GM21825 (cell line): ENCODE results near the gene MTREX.

ENCODE experiments used
- ATAC-seq: cut with Tn5 transposase; IDR thresholded peaks from one replicate; pipeline ENCODE4 v1.9.1; 2021; ENCODE audit warnings: mild to moderate bottlenecking, moderate library complexity; ENCODE audit not compliant: unreplicated experiment

Gene MTREX

DNA sequence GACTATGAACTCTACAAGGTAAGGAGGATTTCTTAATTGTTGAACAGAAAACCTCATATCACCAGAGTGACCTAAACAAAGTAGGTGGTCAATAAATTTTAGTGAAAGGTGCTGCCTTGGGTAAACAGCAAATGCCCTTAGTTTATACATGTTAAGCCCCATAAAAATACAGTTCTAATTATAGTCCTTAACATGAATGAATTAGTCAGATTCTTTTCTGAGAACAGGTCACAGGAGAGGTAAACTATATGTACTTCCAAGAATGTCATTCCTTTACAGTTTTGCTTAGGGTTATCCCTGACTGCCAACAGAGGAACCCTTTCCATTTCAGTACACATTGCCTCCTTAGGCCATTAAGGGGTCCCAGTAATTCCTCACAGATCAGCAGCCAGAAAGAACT lies 162.1 kb downstream of the MTREX start:
- ATAC-seq, result no peak

DNA sequence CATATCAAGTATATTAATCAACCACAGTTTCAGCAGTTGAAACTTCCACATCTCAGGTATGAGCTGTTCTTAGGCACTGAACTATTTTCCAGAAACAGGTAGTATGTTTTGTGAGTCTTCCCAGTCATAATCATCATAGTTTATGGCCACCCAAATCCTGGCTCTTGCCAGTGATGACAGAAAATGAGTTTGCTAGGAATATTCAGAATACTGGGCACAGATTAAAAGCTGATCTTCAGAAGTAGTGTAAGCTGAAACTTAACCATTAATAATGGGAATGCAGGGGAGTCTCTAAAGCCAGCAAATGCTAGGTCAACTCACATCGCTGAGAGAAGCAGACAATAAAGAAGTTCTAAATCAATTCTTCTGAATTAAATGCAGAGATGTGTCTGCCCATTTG lies 162.5 kb downstream of the MTREX start:
- no peak for ATAC-seq

DNA sequence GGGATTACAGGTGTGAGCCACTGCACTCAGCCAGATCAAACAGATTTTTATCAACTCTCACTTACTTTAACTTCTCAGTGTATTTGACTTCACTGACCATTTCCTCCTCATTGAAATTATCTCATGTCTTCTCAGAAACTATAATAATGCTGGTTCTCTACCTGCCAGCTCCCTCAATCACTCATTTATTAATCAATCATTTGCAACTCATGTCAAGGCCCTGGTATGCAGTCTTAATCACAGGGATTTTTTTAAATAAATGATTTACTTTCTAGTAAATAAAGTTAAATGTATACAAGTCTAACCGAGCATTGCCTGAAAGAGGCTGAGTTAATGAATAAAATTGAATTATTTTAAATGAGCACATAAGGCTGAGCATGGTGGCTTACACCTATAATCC lies 163.7 kb downstream of the MTREX start:
- no peak for ATAC-seq

DNA sequence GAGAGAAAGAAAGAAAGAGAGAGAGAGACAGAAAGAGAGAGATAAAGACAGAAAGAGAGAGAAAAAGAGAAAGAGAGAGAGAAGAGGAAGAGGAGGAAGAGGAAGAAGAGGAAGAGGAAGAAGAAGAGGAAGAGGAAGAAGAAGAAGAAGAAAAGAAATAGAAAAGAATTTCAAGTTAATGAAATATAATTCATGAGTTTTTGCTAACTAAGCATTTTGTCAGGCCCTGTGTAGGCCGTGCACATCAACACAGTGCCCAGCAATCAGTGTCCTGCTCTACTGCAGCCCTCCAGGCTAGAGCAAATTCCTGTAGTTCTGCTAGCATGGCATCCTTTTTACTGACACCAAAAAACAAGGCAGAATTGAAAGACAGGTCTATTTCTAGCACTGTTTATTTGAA lies 164.9 kb downstream of the MTREX start:
- ATAC-seq, result no peak
